ENCODE measurements around the gene CDKAL1. TPM values are rescaled to one million over a fixed set of nuclear protein-coding genes. Genes with fewer than 3 reads are reported as not detected.

Gene CDKAL1
- total and polyA plus RNA-seq, 10 donors, result 4.8 to 26.9 (median 20.1) TPM

- 94 to 99% (median 96%) methylated on average over 2 of the region's 2 CpGs for WGBS, 5 donors
- TF ChIP-seq POLR2AphosphoS5 (IDR thresholded peaks at IDR 0.05) (no peak), CTCF (IDR thresholded peaks at IDR 0.05 in 8 of 11, conservative IDR thresholded peaks at IDR 0.05 in 3 of 11) (no peak), POLR2A (IDR thresholded peaks at IDR 0.05) (no peak)
These were observed 278.5 kb downstream of the CDKAL1 start for GRCh38 chr6:20812776-20813175.

GRCh38 chr6:20814494-20814893 lies 280.2 kb downstream of the CDKAL1 start:
- no peak for DNase-seq
- Histone ChIP-seq H3K4me1 (no peaks in the 10 kb centered on the region), H3K27me3 (replicated peaks in 1 of 7) (no peaks in the 10 kb centered on the region), H3K36me3 (no peaks in the 10 kb centered on the region), H3K9me3 (peaks cover 0 to 4% (median 0%) of the 10 kb centered on the region in 8 donors), H3K27ac (no peak overlapping the region), H3K4me3 (no peak overlapping the region)
- intact Hi-C loops (cut with DNase I; ENCODE audit: low total_unique reads), result no loop called here
- TF ChIP-seq POLR2A (IDR thresholded peaks at IDR 0.05) (no peak), POLR2AphosphoS5 (IDR thresholded peaks at IDR 0.05) (no peak), CTCF (IDR thresholded peaks at IDR 0.05 in 8 of 11, conservative IDR thresholded peaks at IDR 0.05 in 3 of 11) (no peak)
- 94 to 98% (median 95%) methylated on average over 4 of the region's 4 CpGs for WGBS, 5 donors

More at GRCh38 chr6:20812776-20813175, 278.5 kb downstream of the CDKAL1 start:
- Histone ChIP-seq H3K4me1 (no peaks in the 10 kb centered on the region), H3K27me3 (replicated peaks in 1 of 7) (no peaks in the 10 kb centered on the region), H3K36me3 (no peaks in the 10 kb centered on the region), H3K9me3 (peaks cover 0 to 4% (median 0%) of the 10 kb centered on the region in 8 donors), H3K27ac (no peak overlapping the region), H3K4me3 (no peak overlapping the region)
- DNase-seq, result no peak
- intact Hi-C loops (cut with DNase I; ENCODE audit: low total_unique reads), result no loop called here

DNA sequence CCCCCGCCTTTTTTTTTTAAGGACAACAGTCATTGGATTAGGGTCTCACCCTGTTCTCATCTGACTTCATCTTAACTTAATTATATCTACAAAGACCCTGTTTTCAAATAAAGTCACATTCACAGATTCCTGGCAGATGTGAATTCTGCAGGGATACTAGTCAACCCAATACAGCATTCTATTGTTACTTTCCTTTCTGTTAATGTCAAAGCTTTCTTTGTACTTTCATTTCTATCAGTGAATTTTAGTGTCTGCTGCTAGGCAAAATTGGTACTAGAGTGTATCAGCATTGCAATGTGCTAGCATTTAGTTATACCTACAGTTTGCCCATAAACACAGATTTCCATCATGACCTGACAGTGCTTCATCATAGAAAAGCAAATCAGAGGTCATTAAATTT lies 281.9 kb downstream of the CDKAL1 start:
- no peak for DNase-seq
- TF ChIP-seq POLR2A (IDR thresholded peaks at IDR 0.05) (no peak), POLR2AphosphoS5 (IDR thresholded peaks at IDR 0.05) (no peak), CTCF (IDR thresholded peaks at IDR 0.05 in 8 of 11, conservative IDR thresholded peaks at IDR 0.05 in 3 of 11) (no peak)
- Histone ChIP-seq H3K4me1 (no peaks in the 10 kb centered on the region), H3K27ac (no peak overlapping the region), H3K4me3 (no peak overlapping the region), H3K9me3 (peaks cover 0 to 4% (median 0%) of the 10 kb centered on the region in 8 donors), H3K36me3 (peaks cover 0 to 15% (median 0%) of the 10 kb centered on the region in 6 donors), H3K27me3 (replicated peaks in 1 of 7) (no peaks in the 10 kb centered on the region)
- 100% methylated on average over 1 of the region's 1 CpG; no CpG with 5 or more reads in 3 of the 5 donors for WGBS, 5 donors
- intact Hi-C loops (cut with DNase I; ENCODE audit: low total_unique reads), result no loop called here

- Histone ChIP-seq H3K27me3 (replicated peaks in 1 of 7) (no peaks in the 10 kb centered on the region), H3K27ac (no peak overlapping the region), H3K9me3 (peaks cover 0 to 4% (median 0%) of the 10 kb centered on the region in 8 donors), H3K4me3 (no peak overlapping the region), H3K4me1 (no peaks in the 10 kb centered on the region), H3K36me3 (peaks cover 0 to 17% (median 0%) of the 10 kb centered on the region in 6 donors)
- 92 to 99% (median 96%) methylated on average over 2 of the region's 2 CpGs for WGBS, 5 donors
- no peak for DNase-seq
- TF ChIP-seq POLR2A (IDR thresholded peaks at IDR 0.05) (no peak), POLR2AphosphoS5 (IDR thresholded peaks at IDR 0.05) (no peak), CTCF (IDR thresholded peaks at IDR 0.05 in 8 of 11, conservative IDR thresholded peaks at IDR 0.05 in 3 of 11) (no peak)
- intact Hi-C loops (cut with DNase I; ENCODE audit: low total_unique reads), result no loop called here
These were observed 283.6 kb downstream of the CDKAL1 start for GRCh38 chr6:20817806-20818320.

Data from spleen (tissue), 11 donors.